HG03103 (cell line): ENCODE measurements around the gene GLB1L2.
A peak's percentile ranks its signal among the peaks of the same experiment; 100 is the strongest.
"Not testable (repeated sequence)": the region's sequence is repeated elsewhere in the genome, so short reads cannot be mapped to it uniquely, and the experiment has no call there.

Source experiments
- ATAC-seq: cut with Tn5 transposase; IDR thresholded peaks from one replicate; pipeline ENCODE4 v1.9.1; 2021; ENCODE audit warnings: low read depth; ENCODE audit not compliant: unreplicated experiment

GLB1L2 gene

GRCh38 chr11:134331354-134332188 is at the start of gene GLB1L2:
Gene GLB1L2, plus strand, starts transcription at chr11:134331988. Its CDS starts 74 bp downstream, at chr11:134332062.
- ATAC-seq, result peak; percentile 90

DNA sequence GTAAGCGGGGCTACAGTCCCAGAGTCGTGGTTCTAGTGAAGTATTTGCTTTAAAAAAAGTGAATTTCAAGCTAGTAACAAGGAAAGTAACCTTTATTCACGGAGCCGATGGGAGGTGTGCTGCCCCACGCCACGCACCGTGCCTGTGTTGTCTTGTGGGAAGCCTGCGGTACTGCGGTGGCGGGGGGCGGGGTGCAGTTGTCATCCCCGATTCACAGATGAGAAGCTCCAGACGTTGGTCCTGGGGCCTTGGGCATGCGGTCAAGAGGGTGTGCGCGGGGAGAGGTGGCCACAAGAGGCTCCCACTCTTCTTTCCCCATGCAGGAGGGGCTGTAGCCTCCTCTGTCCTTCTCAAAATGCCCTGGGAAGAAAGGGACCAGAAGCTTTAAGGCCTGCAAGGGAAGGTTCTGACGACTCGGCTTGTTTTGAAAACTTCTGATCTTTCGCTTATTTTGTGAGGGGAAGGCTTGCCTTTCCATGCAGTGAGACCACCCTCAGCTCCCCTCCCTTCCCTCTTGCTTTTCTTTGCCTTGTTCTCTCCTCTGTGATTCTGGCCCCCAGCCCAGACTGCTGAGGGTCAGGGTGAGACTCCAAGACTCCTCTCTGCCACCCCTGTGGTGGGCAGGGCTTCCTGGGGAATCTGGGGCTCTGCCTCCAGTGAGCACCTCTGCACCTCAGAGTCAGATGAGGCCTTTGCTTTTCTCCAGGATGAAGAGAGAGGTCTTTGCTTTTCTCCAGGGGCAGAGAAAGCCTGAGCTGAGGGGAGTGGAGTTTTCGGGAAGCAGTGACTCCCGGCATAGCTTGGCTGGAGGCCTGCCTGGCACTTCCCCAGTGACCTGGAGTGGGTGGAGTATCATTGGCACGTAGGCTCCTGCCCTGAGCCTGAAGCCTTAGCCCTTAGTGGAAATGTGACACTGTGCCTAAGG is 49.4 kb upstream of the GLB1L2 start:
- no peak for ATAC-seq

- ATAC-seq, result no peak
Measured at GRCh38 chr11:134283461-134284230, 48.1 kb upstream of the GLB1L2 start.

DNA sequence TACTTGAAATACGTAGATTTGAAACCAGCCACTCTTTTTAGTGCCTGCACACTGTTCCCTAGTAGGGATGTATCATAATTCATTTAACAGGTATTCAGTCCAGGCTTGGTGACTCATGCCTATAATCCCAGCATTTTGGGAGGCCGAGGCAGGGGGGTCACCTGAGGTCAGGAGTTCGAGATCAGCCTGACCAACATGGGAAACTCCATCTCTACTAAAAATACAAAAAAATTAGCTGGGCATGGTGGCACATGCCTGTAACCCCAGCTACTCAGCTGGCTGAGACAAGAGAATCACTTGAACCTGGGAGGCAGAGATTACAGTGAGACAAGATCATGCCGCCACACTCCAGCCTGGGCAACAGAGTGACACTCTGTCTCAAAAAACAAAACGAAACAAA is 47.4 kb upstream of the GLB1L2 start:
- not testable (repeated sequence) for ATAC-seq

DNA sequence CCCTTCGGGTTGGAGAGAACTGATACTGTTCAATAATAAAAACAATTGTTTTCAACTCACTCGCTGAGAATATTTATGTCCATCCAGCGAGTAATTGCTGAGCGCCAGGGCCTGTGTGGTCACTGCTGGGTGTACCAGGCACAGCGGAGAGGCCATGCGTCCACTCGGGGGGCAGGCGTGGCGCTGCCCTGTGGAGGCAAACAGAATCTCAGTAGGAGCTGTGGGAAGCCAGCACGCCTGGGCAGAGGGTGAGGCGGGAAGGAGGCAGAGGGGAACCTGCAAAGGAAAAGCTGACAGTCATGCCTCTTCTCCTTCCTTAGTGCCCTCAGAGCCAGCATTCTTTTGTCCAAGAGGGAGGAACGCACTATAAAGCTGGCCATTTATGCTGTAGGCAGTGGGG is 44.2 kb upstream of the GLB1L2 start:
- no peak for ATAC-seq

- no peak for ATAC-seq
Measured at GRCh38 chr11:134288486-134288885, 43.3 kb upstream of the GLB1L2 start.

GRCh38 chr11:134289167-134289566 is 42.6 kb upstream of the GLB1L2 start:
- no peak for ATAC-seq

DNA sequence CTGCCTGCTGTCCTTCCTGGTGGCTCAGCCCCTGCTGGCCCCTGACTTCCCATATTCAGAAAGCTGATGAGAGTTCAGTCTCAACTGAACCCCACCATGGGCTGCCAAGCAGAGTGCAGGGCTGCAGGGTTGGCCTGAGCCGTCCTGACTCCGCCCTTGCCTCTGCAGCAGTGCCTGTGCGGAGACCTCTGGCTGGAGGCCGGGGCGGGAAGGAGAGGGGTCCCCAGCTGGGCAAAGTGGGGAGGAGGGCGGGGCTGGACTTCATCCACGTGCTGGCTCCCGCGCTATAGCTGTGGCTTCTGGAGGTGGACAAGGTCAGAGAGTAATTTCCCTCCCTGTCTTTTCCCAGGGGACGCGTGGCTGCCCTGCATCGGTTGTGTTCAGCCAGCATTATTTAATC is 42.0 kb upstream of the GLB1L2 start:
- ATAC-seq, result no peak

DNA sequence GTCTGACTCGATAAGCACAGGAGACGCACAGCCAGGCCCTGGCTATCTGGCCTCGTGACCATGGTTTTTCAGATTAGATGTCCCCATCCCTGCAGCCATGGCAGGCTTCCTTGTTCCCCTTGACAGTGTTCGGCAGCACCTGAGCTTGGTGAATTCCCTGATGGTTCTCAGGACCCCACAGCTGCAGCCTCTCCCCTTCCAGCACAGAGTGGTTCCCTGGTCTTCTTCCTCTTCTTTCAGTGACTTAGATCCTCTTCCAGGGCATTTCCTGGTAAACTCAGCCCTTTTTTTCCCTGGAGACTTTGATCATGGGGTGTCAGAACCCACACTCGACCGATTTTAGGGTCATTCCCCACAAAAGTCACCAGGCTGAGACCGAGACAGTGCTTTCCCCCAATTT is 41.1 kb upstream of the GLB1L2 start:
- no peak for ATAC-seq

GRCh38 chr11:134291196-134291595 is 40.6 kb upstream of the GLB1L2 start:
- ATAC-seq, result no peak

DNA sequence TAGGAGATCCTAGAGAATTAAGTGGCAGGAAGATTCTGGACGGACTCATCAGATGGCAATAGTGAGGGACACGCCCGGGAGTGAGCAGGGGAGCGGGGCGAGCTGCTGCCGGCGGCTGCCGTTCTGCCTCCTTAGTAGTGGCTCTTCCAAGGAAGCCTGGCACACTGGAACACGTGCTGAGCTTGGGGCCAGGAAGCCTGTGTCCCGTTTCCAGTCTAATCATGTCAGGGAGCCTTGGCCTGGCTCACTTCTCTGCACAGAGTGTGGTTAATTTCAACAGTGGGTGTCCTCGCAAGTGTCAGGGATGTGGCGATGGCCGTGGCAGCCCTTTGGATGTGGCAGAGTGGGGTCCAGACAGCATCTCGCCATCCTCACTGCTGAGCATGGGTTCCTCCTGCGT is 39.1 kb upstream of the GLB1L2 start:
- no peak for ATAC-seq

DNA sequence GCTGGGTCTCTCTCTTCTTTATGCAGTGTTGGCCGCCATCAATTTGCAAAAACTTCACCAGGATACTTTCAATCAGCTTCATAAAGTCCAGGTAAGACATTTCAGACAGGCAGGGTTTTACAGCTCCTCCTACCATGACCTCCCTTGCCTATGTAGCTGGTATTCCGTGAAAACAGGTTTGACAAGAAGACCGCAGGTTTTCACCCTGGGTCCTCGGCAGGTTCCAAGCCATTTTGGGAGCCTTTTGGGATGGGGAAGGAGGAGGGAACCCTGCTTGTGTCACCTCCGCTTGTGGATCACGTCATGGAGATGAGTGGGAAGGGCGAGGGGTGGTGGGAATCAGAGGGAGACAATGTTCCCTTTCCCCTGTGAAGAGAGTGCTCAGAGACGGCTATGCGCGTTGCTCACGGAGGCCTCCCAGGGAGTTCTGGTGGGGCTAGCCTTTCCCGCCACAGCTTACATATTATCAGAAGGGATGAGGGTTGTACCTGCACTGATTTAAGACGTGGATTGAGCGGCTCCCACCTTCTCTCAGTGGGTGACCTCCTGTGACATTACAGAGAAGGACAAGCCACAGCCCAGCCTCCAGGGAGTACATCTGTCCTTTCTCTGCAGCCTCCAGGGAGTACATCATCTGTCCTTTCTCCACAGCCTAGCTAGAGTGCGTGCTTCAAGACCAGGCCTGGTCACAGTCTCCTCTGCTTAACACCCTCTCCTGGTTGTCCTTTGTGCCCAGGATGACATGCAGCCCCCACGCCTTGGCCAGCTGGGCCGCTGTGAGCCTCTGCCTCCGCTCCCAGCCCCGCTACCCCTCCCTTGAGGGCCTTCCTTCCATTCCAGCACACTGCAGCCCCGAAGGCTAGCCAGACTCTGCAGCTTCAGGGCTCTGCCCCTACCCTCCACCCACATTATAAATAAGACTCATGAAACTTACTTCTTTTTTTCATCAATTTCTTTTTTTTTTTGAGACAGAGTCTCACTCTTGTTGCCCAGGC is 38.4 kb upstream of the GLB1L2 start:
- ATAC-seq, result no peak

- ATAC-seq, result no peak
Measured at GRCh38 chr11:134294664-134295063, 37.1 kb upstream of the GLB1L2 start.

DNA sequence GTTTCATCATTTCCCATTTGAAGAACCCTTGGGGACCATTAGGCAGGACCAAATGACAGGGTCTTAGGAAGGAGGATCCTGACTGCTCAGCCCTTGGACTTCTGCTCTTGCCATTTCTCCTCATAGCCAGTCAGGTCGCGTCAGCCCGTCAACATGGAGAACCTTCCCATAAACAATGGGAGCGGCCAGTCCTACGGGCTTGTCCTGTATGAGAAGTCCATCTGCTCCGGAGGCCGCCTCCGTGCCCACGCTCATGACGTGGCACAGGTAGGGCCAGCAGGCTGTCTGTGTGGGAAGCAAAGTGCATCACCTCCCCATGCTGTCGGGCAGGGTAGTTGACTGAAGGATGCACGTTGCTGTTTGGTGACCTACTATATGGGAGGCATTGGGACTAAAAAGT is 19.6 kb upstream of the GLB1L2 start:
- no peak for ATAC-seq

- ATAC-seq, result no peak
Measured at GRCh38 chr11:134312807-134313206, 19.0 kb upstream of the GLB1L2 start.

DNA sequence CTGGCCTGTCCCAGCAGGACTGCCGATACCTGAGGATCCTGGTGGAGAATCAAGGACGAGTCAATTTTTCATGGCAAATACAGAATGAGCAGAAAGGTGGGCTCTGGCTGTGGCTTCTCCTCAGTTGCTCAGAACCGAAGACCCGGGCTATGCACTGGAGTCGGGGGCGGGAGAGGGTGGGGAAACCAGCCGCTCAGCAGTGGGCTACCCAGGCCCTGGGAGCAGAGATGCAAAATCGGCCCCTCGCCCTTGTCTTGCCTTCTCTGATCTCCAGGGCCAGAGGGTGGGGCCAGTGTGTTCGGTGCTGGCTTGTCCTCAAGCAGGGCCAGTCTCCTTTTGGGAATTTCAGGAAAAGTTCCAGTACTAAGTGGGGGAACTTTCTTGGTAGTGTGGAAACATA is 18.4 kb upstream of the GLB1L2 start:
- ATAC-seq, result no peak

DNA sequence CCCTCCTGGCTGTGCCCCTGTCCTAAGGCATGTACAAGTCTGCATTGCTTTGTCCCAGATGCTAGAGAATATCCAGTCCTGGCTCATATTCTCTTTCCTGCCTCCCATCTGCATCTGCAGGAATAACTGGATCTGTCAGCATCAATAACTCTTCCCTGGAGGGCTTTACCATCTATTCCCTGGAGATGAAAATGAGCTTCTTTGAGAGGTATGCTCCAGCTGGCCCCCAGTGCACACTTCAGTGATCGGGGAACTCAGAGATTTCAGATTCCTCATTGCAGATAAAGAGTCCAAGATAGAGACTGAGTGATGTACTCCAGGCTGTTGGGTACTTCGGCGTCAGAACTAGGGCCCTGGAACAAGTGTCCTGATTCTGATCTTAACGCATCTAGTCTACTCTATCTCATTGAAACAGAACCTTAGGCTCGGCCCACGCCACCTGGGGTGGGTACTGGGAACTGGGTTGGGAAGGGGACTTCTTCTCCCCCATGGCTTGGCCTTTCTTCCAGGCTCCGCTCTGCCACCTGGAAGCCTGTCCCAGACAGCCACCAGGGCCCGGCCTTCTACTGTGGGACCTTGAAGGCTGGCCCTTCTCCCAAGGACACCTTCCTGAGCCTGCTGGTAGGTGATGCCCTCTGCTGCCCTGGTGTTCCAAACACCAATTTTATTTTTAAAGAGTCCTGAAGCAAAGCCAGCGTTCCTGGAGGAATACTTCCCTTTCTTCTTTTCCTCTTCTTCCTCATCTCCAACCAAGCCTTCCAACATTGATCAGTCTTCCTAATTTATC is 17.8 kb upstream of the GLB1L2 start:
- no peak for ATAC-seq

DNA sequence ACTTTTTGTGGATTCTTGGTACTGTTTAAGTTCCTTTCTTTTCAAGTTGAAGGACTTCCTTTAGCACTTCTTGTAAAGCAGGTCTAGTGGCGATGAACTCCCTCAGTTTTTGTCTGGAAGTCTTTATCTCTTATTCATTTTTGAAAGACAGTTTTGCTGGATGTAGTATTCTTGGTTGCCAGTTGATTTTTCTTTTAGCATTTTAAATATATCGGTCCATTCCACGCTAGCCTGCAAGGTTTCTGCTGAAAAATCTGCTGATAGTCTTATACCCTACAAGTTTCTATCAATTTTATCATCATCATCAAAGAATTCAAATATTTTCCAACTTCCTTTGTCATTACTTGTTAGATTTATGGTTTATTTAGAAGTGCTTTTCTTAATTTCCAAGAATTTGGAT is 14.7 kb upstream of the GLB1L2 start:
- no peak for ATAC-seq

DNA sequence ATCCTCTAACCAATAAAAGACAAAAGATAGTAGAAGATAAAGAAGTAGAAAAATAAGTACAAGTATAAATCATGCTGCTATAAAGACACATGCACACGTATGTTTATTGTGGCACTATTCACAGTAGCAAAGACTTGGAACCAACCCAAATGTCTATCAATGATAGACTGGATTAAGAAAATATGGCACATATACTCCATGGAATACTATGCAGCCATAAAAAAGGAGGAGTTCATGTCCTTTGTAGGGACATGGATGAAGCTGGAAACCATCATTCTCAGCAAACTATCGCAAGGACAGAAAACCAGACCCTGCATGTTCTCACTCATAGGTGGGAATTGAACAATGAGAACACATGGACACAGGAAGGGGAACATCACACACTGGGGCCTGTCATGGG is 10.4 kb upstream of the GLB1L2 start:
- not testable (repeated sequence) for ATAC-seq
